ENCODE measurements around the gene DNAJB11.

DNA sequence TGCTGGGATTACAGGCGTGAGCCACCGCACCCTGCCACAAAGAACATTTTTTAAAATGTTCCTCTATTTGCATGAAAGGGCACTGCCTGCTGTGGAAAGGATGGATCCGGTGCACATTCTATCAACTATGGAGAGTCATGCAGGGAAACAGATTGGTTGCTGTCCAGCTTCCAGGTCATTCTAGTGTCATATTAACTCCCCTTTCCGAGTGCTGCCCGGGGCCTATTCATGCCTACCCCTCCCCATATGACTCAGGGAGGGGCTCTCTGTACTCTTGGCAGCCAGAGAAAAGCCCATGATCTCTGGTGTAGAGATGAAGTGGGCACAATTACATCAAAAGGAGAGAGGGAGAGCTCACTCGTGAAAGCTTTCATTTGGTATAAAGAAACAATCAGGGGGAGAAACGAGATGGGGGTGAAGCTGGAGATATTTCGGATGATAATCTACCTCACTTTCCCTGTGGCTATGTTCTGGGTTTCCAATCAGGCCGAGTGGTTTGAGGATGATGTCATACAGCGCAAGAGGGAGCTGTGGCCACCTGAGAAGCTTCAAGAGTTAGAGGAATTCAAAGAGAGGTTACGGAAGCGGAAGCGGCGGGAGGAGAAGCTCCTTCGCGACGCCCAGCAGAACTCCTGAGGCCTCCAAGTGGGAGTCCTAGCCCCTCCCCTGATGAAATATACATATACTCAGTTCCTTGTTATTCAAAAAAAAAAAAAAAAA, 26.2 kb downstream of the DNAJB11 start:
- TF ChIP-seq, protein P1, sequence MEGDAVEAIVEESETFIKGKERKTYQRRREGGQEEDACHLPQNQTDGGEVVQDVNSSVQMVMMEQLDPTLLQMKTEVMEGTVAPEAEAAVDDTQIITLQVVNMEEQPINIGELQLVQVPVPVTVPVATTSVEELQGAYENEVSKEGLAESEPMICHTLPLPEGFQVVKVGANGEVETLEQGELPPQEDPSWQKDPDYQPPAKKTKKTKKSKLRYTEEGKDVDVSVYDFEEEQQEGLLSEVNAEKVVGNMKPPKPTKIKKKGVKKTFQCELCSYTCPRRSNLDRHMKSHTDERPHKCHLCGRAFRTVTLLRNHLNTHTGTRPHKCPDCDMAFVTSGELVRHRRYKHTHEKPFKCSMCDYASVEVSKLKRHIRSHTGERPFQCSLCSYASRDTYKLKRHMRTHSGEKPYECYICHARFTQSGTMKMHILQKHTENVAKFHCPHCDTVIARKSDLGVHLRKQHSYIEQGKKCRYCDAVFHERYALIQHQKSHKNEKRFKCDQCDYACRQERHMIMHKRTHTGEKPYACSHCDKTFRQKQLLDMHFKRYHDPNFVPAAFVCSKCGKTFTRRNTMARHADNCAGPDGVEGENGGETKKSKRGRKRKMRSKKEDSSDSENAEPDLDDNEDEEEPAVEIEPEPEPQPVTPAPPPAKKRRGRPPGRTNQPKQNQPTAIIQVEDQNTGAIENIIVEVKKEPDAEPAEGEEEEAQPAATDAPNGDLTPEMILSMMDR (IDR thresholded peaks at IDR 0.05), result no peak
- no peak for TF ChIP-seq POLR2A (IDR thresholded peaks at IDR 0.05)

All from breast epithelium (tissue), 3 donors.